HG02943 (cell line): ENCODE results near the gene MBD5.

Experiments
- ATAC-seq: cut with Tn5 transposase; IDR thresholded peaks from one replicate; pipeline ENCODE4 v1.9.1; 2021; ENCODE audit warnings: mild to moderate bottlenecking, low read depth, moderate library complexity; ENCODE audit not compliant: unreplicated experiment

The MBD5 gene

DNA sequence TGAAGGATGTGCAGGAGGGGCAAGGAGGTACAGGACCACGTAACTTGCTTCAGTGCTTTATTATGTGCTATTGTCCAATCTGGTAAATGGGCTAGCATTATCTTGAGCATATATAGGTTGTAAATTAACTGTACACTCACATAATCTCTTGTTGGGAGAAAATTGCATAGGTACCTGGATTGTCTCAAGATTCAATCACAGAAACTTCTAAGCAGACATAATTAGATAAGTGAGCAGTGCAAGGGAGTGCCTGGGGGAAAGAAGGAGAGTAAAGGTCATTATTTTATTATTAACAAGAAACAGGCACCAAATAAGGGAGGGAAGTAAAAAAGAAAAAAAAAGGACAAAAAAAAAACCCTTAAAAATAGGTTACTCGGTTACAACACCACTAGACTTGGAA is 186.2 kb downstream of the MBD5 start:
- no peak for ATAC-seq

GRCh38 chr2:148209603-148210002 is 188.7 kb downstream of the MBD5 start:
- ATAC-seq, result no peak

GRCh38 chr2:148218326-148219075 is 197.6 kb downstream of the MBD5 start:
- no peak for ATAC-seq

DNA sequence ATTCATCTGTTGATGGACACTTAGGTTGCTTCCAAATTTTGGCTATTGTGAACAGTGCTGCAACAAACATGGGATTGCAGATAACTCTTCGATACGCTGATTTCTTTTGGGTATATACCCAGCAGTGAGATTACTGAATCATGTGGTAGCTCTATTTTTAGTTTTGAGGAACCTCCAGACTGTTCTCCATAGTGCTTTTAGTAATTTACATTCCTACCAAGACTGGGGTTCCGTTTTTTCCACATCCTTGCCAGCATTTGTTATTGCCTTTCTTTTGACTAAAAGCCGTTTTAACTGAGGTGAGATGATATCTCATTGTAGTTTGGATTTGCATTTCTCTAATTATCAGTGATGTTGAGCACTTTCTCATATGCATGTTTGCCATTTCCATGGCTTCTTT is 200.3 kb downstream of the MBD5 start:
- no peak for ATAC-seq

- no peak for ATAC-seq
Measured at GRCh38 chr2:148221926-148222325, 201.0 kb downstream of the MBD5 start.

GRCh38 chr2:148231858-148232257 is 211.0 kb downstream of the MBD5 start:
- ATAC-seq, result no peak

GRCh38 chr2:148234143-148234542 is 213.3 kb downstream of the MBD5 start:
- ATAC-seq, result no peak

DNA sequence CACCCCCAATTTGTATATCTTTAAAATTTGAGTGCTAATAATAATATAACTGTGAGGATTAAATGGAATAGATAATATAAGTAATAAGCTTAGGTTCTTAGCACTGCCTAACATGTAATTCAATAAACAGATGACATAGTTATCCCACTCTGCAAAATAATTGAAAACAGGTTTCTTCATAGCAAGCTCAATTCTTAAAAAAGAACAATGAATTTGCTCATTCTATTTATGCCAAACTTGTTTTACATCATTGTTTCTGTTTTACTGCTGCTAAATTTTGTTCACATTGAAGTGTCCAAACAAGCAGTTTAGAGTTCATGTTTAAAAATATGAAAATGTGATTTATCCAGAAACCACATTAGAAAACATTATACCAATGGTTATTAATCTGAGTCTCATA is 217.0 kb downstream of the MBD5 start:
- ATAC-seq, result no peak

- no peak for ATAC-seq
Measured at GRCh38 chr2:148238561-148238960, 217.7 kb downstream of the MBD5 start.

GRCh38 chr2:148240838-148241237 is 219.9 kb downstream of the MBD5 start:
- no peak for ATAC-seq

DNA sequence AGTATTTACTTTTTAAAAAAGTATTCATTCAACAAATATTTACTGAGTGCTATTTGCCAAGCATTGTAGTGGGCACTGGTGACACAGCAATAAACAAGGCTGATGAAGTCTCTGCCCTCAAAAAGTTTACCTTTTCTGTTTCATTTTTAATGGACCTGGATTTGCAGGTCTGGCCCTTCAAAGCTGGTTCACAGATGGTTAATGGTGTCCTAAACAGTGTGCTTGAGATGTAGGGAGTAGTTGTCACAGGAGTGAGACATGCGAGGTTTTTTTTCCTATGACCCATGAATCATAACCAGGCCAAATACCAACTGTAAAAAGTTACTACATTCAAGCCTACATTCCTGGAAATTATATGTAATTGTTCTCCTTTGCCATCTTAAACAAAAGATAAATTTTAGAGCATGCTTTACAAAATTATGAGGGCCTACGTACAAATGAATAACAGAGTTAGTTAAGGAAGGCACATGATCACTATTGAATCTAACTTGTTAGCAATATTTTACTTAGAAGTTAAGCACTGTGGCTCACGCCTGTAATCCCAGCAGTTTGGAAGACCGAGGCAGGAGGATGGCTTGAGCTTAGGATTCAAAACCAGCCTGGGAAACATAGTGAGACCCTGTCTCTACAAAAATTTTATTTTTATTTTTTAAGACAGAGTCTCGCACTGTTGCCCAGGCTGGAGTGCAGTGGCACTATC is 223.9 kb downstream of the MBD5 start:
- ATAC-seq, result no peak

- ATAC-seq, result no peak
Measured at GRCh38 chr2:148251993-148252392, 231.1 kb downstream of the MBD5 start.

GRCh38 chr2:148252646-148253045 is 231.8 kb downstream of the MBD5 start:
- ATAC-seq, result no peak

DNA sequence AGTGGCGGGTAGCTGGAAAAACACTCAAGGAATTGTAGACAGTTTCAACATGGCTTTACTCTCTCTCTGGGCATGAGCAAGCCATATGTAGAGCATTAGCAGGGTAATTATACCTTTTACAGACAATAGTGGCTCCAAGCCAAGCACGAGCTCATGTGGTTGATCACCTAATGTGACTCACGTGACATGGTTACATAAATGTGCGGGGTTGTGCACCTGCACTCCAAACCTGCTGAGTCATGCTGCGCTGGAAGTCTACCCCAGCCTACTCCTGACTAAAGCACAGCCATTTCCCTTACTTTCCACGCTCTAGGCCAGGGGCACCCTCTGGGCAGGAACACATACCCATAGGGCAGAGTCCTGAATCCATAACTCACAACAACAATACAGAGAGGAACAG is 232.8 kb downstream of the MBD5 start:
- ATAC-seq, result no peak

DNA sequence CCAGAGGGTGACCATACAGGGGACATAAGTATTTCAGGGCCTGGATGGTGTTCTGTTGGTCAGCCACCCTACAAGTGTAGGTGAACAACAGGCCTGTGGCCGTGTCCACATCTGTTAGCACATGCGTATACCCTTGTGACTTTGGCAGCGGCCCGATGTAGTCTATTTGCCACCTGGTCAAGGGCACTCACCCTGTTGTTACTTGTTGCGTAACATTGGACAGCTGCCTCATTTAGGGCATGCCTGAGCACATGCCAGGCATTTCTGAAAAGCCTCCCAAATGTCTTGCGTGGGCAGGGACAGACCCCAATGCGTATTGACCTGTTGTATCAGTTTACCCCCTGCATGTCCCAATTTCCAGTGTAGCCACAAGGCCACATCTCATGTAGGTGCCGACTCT is 235.0 kb downstream of the MBD5 start:
- no peak for ATAC-seq

DNA sequence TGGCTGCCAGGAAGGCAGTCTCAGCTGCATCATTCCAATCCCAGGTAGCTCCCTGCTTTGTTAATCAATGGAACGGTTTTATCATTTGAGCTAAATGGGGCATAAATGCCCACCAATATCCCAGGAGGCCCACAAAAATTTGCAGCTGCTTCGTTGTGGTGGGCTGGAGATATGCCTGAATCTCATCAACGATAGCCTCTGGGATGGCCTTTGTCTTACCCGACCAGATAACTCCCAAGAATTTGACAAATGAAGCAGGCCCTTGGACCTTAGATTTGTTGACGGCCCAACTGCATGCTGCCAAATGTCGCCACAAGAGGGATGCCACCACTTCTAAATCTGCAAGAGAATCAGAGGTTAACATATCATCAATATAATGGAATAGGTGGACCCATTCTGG is 236.4 kb downstream of the MBD5 start:
- no peak for ATAC-seq

DNA sequence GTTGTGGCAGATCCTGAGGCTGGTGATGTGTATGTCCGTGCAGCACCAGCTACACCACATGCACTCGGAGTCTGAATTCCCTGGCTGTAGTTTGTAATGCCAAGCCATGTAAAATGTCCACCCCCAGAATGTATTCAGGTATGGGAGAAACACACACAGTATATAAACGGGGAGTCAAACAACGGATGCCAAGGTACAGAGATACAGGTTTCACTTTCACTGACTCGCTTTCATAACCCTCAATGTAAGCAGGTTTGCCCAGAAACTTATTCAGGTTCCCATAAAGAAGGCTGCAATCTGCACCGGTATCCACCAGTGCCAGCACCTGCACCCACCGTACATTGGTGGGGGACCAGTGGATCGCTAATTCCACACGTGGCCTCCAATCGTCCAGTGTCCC is 237.2 kb downstream of the MBD5 start:
- no peak for ATAC-seq

- no peak for ATAC-seq
Measured at GRCh38 chr2:148259674-148260073, 238.8 kb downstream of the MBD5 start.

DNA sequence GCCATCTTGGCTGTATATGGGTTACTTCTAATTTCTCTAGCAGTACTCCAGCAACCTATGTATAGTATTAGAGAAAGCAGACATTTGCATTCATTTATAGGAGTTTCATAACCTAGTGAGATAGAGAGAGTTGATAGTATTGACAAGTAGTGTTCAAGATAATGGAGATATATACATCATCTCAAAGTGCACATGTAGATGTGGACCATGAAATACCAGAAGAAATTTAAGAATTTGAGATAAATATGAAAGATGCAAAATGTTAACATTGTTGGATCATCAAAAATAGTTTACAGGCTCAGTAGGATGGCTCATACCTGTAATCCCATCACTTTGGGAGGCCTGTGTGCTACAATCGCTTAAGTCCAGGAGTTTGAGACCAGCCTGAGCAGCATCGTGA is 243.0 kb downstream of the MBD5 start:
- ATAC-seq, result no peak

DNA sequence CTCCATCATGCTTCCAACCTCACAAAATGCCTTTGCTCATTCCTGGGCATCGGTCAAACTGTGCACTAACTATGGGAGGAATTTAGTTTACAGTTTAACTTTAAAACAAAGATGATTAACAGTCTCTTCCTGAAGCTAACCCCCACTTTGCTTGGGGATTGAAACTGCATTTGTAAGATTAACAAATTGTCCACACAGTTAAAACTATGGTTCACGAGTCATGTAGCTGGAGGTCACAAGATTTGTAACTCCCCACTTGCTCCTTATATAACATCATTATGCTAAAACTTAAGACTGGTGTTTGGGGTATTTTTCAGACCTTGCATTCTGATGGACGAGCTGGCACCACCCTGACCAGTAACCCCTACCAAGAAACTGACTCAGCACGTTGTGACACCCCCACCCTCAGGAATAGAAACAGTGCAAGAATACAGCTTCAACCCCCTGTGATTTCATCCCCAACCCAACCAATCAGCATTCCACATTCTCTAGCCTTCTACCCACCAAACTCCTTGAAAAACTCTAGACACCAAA is 252.3 kb downstream of the MBD5 start:
- no peak for ATAC-seq

GRCh38 chr2:148279216-148279615 is 258.3 kb downstream of the MBD5 start:
- no peak for ATAC-seq

DNA sequence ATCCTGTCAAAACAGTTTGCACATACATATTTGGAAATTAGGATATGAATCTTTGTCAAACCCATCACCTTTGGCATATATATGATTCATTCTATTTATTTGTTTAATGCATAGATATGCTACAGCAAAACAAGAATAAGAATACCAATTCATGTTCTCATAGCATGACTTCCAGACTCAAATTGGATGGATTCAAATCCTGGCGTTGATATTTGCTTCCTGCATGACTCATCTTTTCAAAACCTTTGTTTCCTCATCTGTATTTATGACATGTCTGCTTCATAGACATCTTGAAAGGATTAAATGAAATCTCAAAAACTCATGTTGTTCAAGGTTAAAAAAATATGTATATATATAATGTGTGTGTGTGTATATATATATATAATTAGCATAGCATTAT is 261.3 kb downstream of the MBD5 start:
- no peak for ATAC-seq
